ENCODE data around the gene SORD. TPM values are rescaled to one million over a fixed set of nuclear protein-coding genes. Genes with fewer than 3 reads are reported as not detected.
"Not testable (repeated sequence)": the region's sequence is repeated elsewhere in the genome, so short reads cannot be mapped to it uniquely, and the experiment has no call there.

Gene SORD
- total RNA-seq, 4 donors from 2014 or later: 6.3 to 39.6 (median 10.6) TPM

GRCh38 chr15:45101749-45102148 is 78.8 kb downstream of the SORD start:
- no peak overlapping the region for H3K27ac ChIP-seq
- no peak for DNase-seq
- H3K36me3 ChIP-seq: no peaks in the 10 kb centered on the region
- TF ChIP-seq CTCF (IDR thresholded peaks at IDR 0.05): no peak
- TF ChIP-seq POLR2A (IDR thresholded peaks at IDR 0.05): no peak
- no peaks in the 10 kb centered on the region for H3K9me3 ChIP-seq
- H3K27me3 ChIP-seq: no peaks in the 10 kb centered on the region
- no peaks in the 10 kb centered on the region for H3K4me1 ChIP-seq
- H3K4me3 ChIP-seq: no peak overlapping the region

- Histone ChIP-seq H3K36me3 (no peaks in the 10 kb centered on the region), H3K9me3 (no peaks in the 10 kb centered on the region), H3K27ac (no peak overlapping the region), H3K27me3 (no peaks in the 10 kb centered on the region), H3K4me3 (no peak overlapping the region), H3K4me1 (no peaks in the 10 kb centered on the region)
- no peak for DNase-seq
- TF ChIP-seq CTCF (IDR thresholded peaks at IDR 0.05) (no peak), POLR2A (IDR thresholded peaks at IDR 0.05) (no peak)
These were observed 79.2 kb downstream of the SORD start for GRCh38 chr15:45102226-45102625.

GRCh38 chr15:45104170-45104569 is 81.2 kb downstream of the SORD start:
- H3K27ac ChIP-seq, H3K4me3 ChIP-seq, H3K27me3 ChIP-seq, H3K36me3 ChIP-seq, H3K9me3 ChIP-seq, DNase-seq, H3K4me1 ChIP-seq: not testable (repeated sequence)

- Histone ChIP-seq H3K4me1 (no peaks in the 10 kb centered on the region), H3K36me3 (no peaks in the 10 kb centered on the region), H3K27ac (no peak overlapping the region), H3K27me3 (no peaks in the 10 kb centered on the region), H3K9me3 (no peaks in the 10 kb centered on the region), H3K4me3 (no peak overlapping the region)
- TF ChIP-seq POLR2A (IDR thresholded peaks at IDR 0.05) (no peak), CTCF (IDR thresholded peaks at IDR 0.05) (no peak)
- DNase-seq: no peak
These were observed 82.6 kb downstream of the SORD start for GRCh38 chr15:45105586-45105985.

- no peak for TF ChIP-seq POLR2A (IDR thresholded peaks at IDR 0.05)
- TF ChIP-seq CTCF (IDR thresholded peaks at IDR 0.05): no peak
- Histone ChIP-seq H3K27me3 (no peaks in the 10 kb centered on the region), H3K36me3 (no peaks in the 10 kb centered on the region), H3K27ac (no peak overlapping the region), H3K4me3 (no peak overlapping the region), H3K4me1 (no peaks in the 10 kb centered on the region), H3K9me3 (no peaks in the 10 kb centered on the region)
- no peak for DNase-seq
These were observed 83.2 kb downstream of the SORD start for GRCh38 chr15:45106002-45106790.

- Histone ChIP-seq H3K9me3 (no peaks in the 10 kb centered on the region), H3K27me3 (peaks cover 0 to 18% of the 10 kb centered on the region in 2 donors), H3K4me3 (no peak overlapping the region), H3K36me3 (no peaks in the 10 kb centered on the region), H3K27ac (no peak overlapping the region), H3K4me1 (peaks cover 0 to 11% (median 7%) of the 10 kb centered on the region in 4 donors)
- no peak for TF ChIP-seq CTCF (IDR thresholded peaks at IDR 0.05)
- TF ChIP-seq POLR2A (IDR thresholded peaks at IDR 0.05): no peak
- DNase-seq: no peak
These were observed 85.1 kb downstream of the SORD start for GRCh38 chr15:45107941-45108630.
